GM18873 (cell line): ENCODE results near the gene B3GALNT2.

Source experiments
- ATAC-seq: cut with Tn5 transposase; IDR thresholded peaks from one replicate; pipeline ENCODE4 v1.9.1; 2021; ENCODE audit warnings: mild to moderate bottlenecking, moderate library complexity, moderate number of reproducible peaks; ENCODE audit not compliant: unreplicated experiment, low FRiP score

B3GALNT2 gene

DNA sequence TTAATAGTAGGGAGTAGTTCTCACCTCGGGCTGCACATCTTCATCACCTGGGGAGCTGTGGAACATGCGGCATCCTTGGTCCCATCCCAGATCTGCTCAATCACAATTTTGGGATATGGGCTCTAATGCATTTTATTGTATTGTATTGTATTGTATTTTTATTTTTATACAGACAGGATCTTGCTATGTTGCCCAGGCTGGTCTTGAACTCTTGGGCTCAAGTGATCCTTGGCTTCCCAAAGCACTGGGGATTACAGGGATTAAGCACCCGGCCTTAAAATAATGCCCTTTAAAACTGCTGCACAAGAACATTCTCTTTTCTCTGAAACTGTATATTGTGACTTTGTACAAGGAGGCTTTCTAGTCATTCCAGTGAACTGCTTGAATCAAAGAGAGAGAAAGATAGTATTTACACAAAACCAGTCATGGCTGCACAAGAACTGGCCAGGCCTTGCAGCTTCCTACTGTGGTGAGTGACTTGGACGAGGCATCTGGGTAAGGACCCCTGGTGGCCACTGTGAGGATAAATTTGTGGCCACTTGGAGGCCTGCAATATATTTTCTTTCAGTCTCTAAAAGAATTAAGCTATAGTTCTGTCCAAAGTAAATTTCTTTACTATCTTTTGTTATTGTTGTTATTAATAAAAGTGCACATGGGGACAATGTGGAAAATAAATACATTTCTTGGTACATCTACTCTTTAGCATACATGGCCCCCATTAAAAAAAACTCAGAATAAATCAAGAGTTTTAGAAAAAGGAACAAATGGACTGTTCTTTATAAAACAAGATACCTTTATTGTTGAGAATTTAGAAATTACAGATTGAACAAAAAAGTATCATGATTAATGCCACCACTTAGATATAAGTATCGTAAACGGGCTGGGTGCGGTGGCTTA lies 89.0 kb downstream of the B3GALNT2 start:
- ATAC-seq: no peak

DNA sequence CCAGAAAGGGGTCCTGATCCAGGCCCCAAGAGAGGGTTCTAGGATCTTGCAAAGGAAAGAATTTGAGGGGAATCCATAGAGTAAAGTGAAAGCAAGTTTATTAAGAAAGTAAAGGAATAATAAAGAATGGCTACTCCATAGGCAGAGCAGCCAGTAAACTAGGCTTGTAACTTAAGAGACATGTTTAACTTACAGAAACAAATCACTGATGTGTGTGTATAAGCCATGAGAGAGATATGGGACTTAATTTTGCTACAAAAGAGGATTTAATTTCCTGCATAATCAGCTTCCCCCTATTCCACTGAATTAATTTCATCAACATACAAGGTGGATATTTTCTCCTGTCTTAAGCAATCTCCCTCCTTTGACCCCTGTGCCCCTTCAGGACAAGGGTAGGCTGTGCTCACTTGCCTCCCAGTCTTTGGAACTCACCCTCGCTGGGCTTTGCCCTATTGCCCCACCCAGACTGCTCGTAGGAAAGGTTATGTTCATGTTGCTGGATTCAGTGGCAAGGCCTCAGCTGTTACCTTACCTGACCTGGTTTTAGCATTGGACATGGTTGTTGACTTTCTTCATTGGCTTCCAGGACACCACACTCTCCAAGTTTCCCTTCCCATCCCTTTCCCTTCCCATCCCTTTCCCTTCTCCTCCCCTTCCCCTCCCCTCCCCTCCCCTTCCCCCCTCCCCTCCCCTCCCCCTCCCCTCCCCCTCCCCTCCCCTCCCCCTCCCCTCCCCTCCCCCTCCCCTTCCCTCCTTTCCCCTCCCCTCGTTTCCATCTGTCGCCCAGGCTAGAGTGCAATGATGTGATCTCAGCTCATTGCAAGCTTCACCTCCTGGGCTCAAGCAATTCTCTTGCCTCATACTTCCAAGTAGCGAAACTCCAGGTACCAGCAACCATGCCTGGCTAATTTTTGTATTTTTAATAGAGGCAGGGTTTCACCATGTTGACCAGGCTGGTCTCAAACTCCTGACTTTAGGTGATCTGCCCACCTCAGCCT lies 92.5 kb downstream of the B3GALNT2 start:
- ATAC-seq: no peak

DNA sequence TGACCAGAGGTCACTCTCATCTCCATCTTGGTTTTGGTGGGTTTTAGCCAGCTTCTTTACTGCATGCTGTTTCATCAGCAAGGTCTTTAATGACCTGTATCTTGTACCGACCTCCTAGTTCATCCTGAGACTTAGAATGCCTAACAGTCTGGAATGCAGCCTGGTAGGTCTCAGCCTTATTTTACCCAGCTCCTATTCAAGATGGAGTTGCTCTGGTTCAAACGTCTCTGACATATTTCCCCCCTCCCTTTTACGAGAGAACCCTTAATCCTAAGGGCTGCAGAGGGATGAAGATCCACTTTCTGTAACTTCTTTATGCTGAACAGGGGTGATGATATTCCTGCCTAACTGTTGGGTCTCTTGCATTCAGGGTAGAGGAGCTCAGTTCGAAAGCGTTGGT lies 93.8 kb downstream of the B3GALNT2 start:
- ATAC-seq: no peak

DNA sequence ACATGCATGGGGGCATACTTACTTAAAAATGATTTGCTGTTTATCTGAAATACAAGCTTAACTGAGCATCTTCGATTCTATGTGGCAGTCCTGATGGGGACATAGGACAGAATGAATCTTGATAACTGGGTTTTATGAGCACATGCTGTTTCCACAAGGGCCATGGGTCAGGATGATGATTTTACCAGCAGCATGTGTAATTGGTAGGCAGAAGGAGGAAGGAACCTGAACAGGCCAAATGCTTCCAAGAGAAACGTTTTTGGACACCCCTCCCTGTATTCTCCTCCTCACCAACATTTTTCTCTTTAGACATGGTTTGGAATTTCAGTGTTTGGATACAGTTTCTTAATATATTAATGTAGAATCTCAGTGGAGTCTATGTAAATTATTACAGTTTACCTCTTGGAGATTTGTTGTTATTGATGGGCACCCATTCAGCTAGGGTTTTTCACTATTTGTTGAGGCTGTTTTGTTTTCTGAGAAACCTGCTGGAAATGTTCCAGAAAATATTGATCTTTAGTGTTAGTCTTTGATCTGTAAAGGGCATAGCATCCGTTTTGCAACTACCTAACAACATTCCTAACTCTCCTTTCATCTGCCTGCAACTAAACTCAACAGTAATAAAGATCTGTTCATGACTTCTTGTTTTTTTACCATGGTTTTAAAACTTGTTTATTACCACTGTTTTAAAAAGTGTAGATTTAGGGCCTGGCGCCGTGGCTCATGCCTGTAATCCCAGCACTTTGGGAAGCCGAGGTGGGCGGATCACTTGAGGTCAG lies 95.0 kb downstream of the B3GALNT2 start:
- no peak for ATAC-seq

DNA sequence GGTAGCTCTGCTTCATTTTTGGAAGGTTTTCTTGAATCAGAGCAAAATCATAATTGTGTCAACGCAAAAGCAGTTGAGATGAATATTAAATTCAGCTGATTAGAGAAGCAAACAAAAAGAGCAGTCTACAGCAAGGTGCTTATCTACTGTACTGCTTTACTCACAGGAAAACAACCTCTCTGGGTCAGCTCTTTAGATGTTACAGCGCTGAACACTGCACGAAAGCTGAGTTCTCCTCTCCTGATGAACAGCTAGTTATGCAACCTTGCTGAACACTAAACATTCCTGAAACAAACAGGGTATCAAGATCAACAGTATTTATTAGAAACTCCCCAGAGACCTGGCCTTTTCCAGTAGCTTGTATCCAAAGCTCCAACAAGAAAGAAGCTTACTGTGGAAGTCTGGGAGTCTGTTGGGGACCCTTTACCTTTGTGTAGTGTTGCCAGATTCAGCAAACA lies 95.7 kb downstream of the B3GALNT2 start:
- ATAC-seq: no peak

DNA sequence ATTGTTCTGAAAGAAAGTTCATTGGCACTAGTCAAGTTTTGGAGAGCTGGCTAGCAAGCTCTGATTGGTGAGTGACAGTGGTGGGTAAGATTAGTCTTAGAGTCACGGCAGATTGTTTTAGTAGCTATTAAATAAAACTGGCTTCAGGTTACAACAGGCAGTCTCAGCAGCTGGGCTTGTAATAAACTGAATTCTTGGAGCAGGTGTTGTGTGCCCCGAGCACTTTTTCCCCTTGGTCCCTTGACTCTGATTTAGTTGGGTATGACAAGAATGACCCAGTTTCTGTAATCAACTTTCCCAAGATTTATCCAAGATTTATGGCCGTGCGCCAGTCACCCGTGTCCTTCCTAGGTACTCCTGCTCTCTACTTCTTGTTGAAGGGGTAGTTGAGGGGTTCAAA lies 96.8 kb downstream of the B3GALNT2 start:
- ATAC-seq: no peak

DNA sequence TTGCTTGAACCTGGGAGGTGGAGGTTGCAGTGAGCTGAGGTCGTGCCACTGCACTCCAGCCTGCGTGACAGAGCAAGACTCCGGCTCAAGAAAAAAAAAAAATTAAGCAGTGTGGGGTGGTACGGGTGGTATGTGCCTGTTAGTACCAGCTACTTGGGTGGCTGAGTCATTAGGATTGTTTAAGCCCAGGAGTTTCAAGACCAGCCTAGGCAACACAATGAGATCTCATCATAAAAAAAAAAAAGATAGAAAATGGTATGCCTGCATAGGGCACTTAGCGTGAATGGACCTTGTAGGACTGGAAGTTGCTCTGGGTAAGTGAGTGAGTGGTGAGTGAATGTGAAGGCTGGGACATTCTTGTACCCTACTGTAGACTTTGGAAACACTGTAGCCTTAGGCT lies 100.1 kb downstream of the B3GALNT2 start:
- ATAC-seq: no peak

DNA sequence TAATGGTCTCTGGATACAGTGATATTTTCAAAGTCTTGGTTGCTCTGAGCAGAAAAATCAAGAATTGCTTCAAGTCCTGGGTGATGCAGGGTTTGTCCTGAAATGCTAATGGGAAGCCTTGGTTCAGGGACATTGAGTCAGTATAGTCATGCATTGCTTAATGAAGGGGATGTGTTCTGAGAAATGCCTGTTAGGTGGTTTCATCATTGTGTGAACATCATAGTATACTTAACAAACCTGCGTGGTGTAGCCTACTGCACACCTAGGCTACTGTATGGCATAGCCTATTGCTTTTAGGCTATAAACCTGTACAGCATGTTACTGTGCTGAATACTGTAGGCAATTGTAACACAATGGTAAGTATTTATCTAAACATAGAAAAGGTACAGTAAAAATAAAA lies 100.7 kb downstream of the B3GALNT2 start:
- no peak for ATAC-seq

DNA sequence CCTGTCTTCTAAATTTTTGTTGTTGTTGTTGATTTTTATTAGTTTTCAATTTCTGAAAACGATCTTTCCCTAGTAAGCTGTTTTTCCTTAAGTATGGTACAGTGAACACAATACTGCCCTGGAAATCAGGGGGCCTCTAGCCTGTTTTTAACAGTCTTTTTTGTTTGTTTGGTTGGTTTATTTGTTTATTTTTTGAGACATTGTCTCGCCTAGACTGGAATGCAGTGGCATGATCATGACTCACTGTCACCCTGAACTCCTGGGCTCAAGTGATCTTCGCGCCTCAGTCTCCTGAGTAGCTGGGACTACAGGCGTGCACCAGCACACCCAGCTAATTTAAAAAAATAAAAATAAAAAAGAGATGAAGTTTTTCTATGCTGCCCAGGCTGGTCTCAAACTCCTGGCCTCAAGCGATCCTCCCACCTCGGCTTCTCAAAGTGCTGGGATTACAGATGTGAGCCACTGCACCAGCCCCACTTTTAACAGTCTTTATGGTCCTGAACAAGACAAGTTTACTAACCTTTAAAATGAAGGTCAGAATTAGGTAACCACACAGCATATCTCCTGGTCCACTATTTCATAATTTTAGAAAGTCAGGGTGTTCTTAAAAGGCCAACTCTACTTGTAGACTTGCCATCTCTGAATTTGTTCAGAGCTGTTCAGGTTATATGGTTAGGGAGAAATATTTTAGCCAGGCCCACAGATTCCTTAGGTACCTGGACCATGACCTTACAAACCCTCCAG lies 101.6 kb downstream of the B3GALNT2 start:
- no peak for ATAC-seq

DNA sequence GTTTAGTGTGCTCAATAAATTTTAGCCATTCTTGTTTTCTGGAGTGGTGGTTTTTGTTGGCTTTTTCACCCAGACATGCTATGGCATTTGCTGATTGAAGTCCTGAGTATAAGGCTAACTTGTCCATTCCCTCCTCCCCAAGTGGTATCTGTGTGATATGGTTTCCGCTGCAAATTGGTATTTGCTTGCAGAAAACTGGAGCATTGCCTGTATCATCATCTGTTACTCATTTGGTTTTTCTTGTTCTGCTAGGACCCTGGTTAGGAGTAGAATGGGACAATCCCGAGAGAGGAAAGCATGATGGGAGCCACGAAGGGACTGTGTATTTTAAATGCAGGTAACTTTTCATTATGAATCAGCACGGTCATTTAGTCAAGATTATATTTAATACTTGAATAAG lies 103.0 kb downstream of the B3GALNT2 start:
- ATAC-seq: no peak
